ENCODE results near the gene TBL1X. TPM values are rescaled to one million over a fixed set of nuclear protein-coding genes. Genes with fewer than 3 reads are reported as not detected.
A peak's percentile ranks its signal among the peaks of the same experiment; 100 is the strongest.
"Not testable (repeated sequence)": the region's sequence is repeated elsewhere in the genome, so short reads cannot be mapped to it uniquely, and the experiment has no call there.

The TBL1X gene
- total and polyA plus RNA-seq, 7 donors = 2.0 to 17.6 (median 7.8) TPM

DNA sequence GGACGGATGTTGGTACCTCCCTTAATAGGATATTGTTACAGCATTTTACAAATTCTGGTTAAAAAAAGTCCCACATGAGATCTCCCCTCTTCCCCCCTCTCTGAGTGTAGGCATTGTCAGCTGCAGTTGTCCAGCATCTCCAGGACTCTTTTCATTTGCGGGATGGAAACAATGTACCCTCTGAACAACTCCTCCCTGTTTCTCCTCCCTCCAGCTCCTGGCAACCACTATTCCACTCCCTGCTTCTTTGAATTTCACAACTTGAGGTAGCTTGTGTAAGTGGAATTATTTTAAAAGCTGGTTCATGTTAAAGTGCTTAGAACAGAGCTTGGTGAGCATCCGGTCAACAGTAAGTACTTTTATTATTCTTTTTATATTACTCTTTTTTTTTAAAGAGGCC, 69.8 kb downstream of the TBL1X start:
- H3K27me3 ChIP-seq (ENCODE audit: insufficient read depth in 3 of 3, low read length in 2 of 3) = no peaks in the 10 kb centered on the region
- H3K27ac ChIP-seq = no peak overlapping the region
- TF ChIP-seq, protein P1, sequence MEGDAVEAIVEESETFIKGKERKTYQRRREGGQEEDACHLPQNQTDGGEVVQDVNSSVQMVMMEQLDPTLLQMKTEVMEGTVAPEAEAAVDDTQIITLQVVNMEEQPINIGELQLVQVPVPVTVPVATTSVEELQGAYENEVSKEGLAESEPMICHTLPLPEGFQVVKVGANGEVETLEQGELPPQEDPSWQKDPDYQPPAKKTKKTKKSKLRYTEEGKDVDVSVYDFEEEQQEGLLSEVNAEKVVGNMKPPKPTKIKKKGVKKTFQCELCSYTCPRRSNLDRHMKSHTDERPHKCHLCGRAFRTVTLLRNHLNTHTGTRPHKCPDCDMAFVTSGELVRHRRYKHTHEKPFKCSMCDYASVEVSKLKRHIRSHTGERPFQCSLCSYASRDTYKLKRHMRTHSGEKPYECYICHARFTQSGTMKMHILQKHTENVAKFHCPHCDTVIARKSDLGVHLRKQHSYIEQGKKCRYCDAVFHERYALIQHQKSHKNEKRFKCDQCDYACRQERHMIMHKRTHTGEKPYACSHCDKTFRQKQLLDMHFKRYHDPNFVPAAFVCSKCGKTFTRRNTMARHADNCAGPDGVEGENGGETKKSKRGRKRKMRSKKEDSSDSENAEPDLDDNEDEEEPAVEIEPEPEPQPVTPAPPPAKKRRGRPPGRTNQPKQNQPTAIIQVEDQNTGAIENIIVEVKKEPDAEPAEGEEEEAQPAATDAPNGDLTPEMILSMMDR (IDR thresholded peaks at IDR 0.05) = no peak
- no peaks in the 10 kb centered on the region for H3K36me3 ChIP-seq (ENCODE audit: insufficient read depth in 1 of 2, low read depth in 1 of 2)
- H3K9me3 ChIP-seq = no peaks in the 10 kb centered on the region
- H3K4me3 ChIP-seq = no peak overlapping the region
- ATAC-seq (peak in 2 of 4 donors; percentile 40 to 56), DNase-seq (no peak)
- H3K4me1 ChIP-seq = no peaks in the 10 kb centered on the region
- intact Hi-C loops (cut with DNase I) = no loop called here
- 27 to 35% (median 34%) methylated on average over 3 of the region's 3 CpGs for WGBS, 3 donors

DNA sequence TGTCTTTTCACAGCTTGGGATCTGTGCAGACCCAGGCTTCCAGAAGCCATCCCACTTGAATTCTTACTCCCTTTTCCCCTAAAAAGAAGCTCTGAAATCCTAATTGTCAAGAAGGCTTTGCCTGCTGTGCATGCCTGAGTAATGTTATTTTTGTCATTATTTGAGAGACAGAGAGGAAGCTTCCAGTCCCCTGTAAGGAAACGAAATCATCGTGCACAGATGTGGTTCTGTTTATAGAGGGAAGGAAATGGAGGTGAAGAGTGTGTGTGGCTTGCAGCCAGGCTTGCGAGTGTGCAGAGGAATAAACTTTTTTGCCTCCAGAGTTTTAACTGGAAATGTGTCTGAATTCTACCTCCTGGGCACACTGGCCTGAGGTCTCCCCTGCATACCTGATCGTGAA, 70.2 kb downstream of the TBL1X start:
- H3K27me3 ChIP-seq (ENCODE audit: insufficient read depth in 3 of 3, low read length in 2 of 3) = no peaks in the 10 kb centered on the region
- 52 to 64% (median 58%) methylated on average over 4 of the region's 4 CpGs for WGBS, 3 donors
- H3K27ac ChIP-seq = no peak overlapping the region
- no peaks in the 10 kb centered on the region for H3K4me1 ChIP-seq
- TF ChIP-seq, protein P1 (IDR thresholded peaks at IDR 0.05) = no peak
- H3K4me3 ChIP-seq = no peak overlapping the region
- ATAC-seq (no peak), DNase-seq (no peak)
- H3K9me3 ChIP-seq = no peaks in the 10 kb centered on the region
- intact Hi-C loops (cut with DNase I) = no loop called here
- H3K36me3 ChIP-seq (ENCODE audit: insufficient read depth in 1 of 2, low read depth in 1 of 2) = no peaks in the 10 kb centered on the region

DNA sequence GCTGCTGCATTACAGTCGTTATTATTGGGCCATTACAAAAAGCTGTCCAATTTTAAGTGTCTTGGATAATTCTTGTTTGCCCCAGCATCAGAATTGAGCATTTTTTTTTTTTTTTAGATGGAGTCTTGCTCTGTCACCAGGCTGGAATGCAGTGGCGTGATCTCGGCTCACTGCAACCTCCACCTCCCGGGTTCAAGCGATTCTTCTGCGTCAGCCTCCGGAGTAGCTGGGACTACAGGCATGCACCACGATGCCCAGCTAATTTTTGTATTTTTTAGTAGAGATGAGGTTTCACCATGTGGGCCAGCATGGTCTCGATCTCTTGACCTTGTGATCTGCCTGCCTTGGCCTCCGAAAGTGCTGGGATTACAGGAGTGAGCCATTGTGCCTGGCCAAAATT, 71.3 kb downstream of the TBL1X start:
- H3K36me3 ChIP-seq (ENCODE audit: insufficient read depth in 1 of 2, low read depth in 1 of 2); H3K4me3 ChIP-seq; H3K4me1 ChIP-seq; DNase-seq; H3K9me3 ChIP-seq; intact Hi-C loops (cut with DNase I); H3K27ac ChIP-seq; H3K27me3 ChIP-seq (ENCODE audit: insufficient read depth in 3 of 3, low read length in 2 of 3); ATAC-seq: not testable (repeated sequence)
- 82 to 95% (median 91%) methylated on average over 10 of the region's 10 CpGs for WGBS, 3 donors

DNA sequence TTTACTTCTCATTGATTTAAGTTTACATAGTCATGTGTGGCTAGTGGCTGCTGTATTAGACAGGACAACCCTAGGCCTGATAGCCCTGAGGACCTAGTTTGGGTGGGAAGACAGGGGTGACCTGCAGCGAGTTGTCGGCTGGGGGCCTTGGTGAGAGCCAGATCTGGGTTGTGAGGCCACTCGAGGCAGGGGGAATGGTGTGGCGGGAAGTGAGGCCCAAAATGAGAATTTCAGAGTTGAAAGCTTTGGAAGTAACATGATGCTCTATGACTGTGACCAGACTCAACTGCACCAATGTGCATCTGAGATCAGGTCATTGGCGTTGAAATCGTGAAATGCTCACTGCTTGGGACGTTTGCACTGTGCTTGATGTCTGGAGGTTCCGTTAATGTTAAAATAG, 72.9 kb downstream of the TBL1X start:
- no peak for DNase-seq
- TF ChIP-seq, protein P1 (IDR thresholded peaks at IDR 0.05) = no peak
- no peak for ATAC-seq
- intact Hi-C loops (cut with DNase I) = no loop called here
- no peaks in the 10 kb centered on the region for H3K36me3 ChIP-seq (ENCODE audit: insufficient read depth in 1 of 2, low read depth in 1 of 2)
- H3K9me3 ChIP-seq = no peaks in the 10 kb centered on the region
- 90 to 98% (median 96%) methylated on average over 8 of the region's 8 CpGs for WGBS, 3 donors
- H3K4me1 ChIP-seq = no peaks in the 10 kb centered on the region
- H3K27ac ChIP-seq = no peak overlapping the region
- H3K27me3 ChIP-seq (ENCODE audit: insufficient read depth in 3 of 3, low read length in 2 of 3) = no peaks in the 10 kb centered on the region
- H3K4me3 ChIP-seq = no peak overlapping the region

DNA sequence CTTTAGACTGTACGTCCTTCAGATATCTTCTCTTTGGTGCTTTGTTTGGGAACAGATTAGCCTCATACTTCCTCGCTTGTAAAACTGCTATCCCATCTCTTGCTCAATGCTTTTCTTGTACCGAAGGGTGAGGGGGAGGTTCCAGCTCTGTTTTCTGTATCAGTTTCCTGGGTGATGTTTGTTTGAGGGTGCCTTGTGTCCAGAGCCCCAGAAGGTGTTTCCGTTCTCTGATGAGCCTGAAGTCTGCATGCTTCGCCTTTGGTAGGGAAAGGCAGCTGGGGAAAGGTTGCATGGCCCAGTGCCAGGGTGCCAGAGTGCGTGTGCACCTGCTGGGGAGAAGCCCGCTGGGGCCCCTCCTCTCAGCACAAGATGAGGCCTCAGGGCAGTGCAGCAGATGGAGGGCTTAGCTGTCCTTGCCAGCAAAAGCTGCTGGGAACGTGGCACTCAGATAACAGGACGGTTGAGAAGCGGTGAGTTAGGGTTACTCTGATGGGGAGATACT, 73.7 kb downstream of the TBL1X start:
- DNase-seq (no peak), ATAC-seq (no peak)
- Histone ChIP-seq H3K4me1 (no peaks in the 10 kb centered on the region), H3K27me3 (ENCODE audit: insufficient read depth in 3 of 3, low read length in 2 of 3) (no peaks in the 10 kb centered on the region), H3K4me3 (no peak overlapping the region), H3K36me3 (ENCODE audit: insufficient read depth in 1 of 2, low read depth in 1 of 2) (no peaks in the 10 kb centered on the region), H3K9me3 (no peaks in the 10 kb centered on the region), H3K27ac (no peak overlapping the region)
- WGBS, 3 donors = 53 to 81% (median 58%) methylated on average over 10 of the region's 10 CpGs
- TF ChIP-seq, protein P1 (IDR thresholded peaks at IDR 0.05) = no peak
- intact Hi-C loops (cut with DNase I) = no loop called here
